ENCODE data around the gene DBNDD1. TPM values are rescaled to one million over a fixed set of nuclear protein-coding genes. Genes with fewer than 3 reads are reported as not detected.
A peak's percentile ranks its signal among the peaks of the same experiment; 100 is the strongest.
"Not testable (repeated sequence)": the region's sequence is repeated elsewhere in the genome, so short reads cannot be mapped to it uniquely, and the experiment has no call there.

The DBNDD1 gene
- polyA plus RNA-seq, 1 of the 3 experiments (the other 2 are of a cell fraction), result 27.9 TPM

GRCh38 chr16:89995475-89996177 lies 23.6 kb downstream of the DBNDD1 start:
- Histone ChIP-seq H3K36me3 (replicated peaks in 1 of 2; ENCODE audit: control insufficient read depth in 1 of 2, insufficient read depth in 2 of 2, low read length in 1 of 2) (peaks cover 40 to 48% of the 10 kb centered on the region in 2 experiments), H4K20me1 (ENCODE audit: insufficient read depth) (peaks cover 21% of the 10 kb centered on the region), H3K27ac (ENCODE audit: low read depth in 2 of 2, low read length in 1 of 2) (peak overlapping the region; percentile 66 to 78), H3F3A (replicated peaks; ENCODE audit: insufficient read depth) (peaks cover 74% of the 10 kb centered on the region)
- H3K27me3 ChIP-seq (ENCODE audit: insufficient read depth); H3K79me2 ChIP-seq (ENCODE audit: insufficient read depth); POLR2A ChIA-PET; H3K9me2 ChIP-seq; H3K4me3 ChIP-seq (ENCODE audit: low read depth in 2 of 2, low read length in 1 of 2); H3K4me2 ChIP-seq; H2AFZ ChIP-seq (ENCODE audit: low read depth); DNase-seq; H3K9ac ChIP-seq; H3K9me3 ChIP-seq; H3K4me1 ChIP-seq (ENCODE audit: control insufficient read depth in 1 of 2, insufficient read depth in 2 of 2, low read depth in 1 of 2, low read length in 1 of 2): not testable (repeated sequence)
- TF ChIP-seq JUND (IDR thresholded peaks at IDR 0.05), result peak; percentile 47
- TF ChIP-seq FOSL2 (IDR thresholded peaks at IDR 0.05; ENCODE audit: borderline replicate concordance, low read depth), result peak; percentile 67; the same call in 1 of the 2 replicates
- WGBS (ENCODE audit: low lambda C conversion rate), result 53% methylated on average over 5 of the region's 7 CpGs
- CTCF ChIA-PET, result interaction anchor here (0.7 kb wide), 1 partner anchor 9 kb away, joined by 3 read pairs; no protein-coding TSS in a partner anchor

- H3K27ac ChIP-seq (ENCODE audit: low read depth in 2 of 2, low read length in 1 of 2), result peak overlapping the region; percentile 66 to 78
- H3K36me3 ChIP-seq (replicated peaks in 1 of 2; ENCODE audit: control insufficient read depth in 1 of 2, insufficient read depth in 2 of 2, low read length in 1 of 2), result peaks cover 42 to 54% of the 10 kb centered on the region in 2 experiments
- H3K27me3 ChIP-seq (ENCODE audit: insufficient read depth); H3K9me2 ChIP-seq; H3K9me3 ChIP-seq; POLR2A ChIA-PET; DNase-seq; H3K9ac ChIP-seq; H2AFZ ChIP-seq (ENCODE audit: low read depth); CTCF ChIA-PET; H3K4me2 ChIP-seq; H3K79me2 ChIP-seq (ENCODE audit: insufficient read depth); H3K4me1 ChIP-seq (ENCODE audit: control insufficient read depth in 1 of 2, insufficient read depth in 2 of 2, low read depth in 1 of 2, low read length in 1 of 2); H3K4me3 ChIP-seq (ENCODE audit: low read depth in 2 of 2, low read length in 1 of 2): not testable (repeated sequence)
- 0 out of 2 replicates have a peak, but pooled peaks have one; percentile 7 for TF ChIP-seq JUND (IDR thresholded peaks at IDR 0.05)
- peak; percentile 3; the same call in 1 of the 2 replicates for TF ChIP-seq FOSL2 (IDR thresholded peaks at IDR 0.05; ENCODE audit: borderline replicate concordance, low read depth)
- peaks cover 21% of the 10 kb centered on the region for H4K20me1 ChIP-seq (ENCODE audit: insufficient read depth)
- peaks cover 74% of the 10 kb centered on the region for H3F3A ChIP-seq (replicated peaks; ENCODE audit: insufficient read depth)
- 53% methylated on average over 6 of the region's 8 CpGs for WGBS (ENCODE audit: low lambda C conversion rate)
Observed at GRCh38 chr16:89994721-89995474, 24.4 kb downstream of the DBNDD1 start.

- TF ChIP-seq GABPA (IDR thresholded peaks at IDR 0.05; ENCODE audit: low read depth), result no peak
- no peak for TF ChIP-seq YY1 (IDR thresholded peaks at IDR 0.05; ENCODE audit: low read depth)
- no peak for TF ChIP-seq FOXM1 (IDR thresholded peaks at IDR 0.05; ENCODE audit: low read depth)
- ChIA-PET POLR2A (no interaction called here), CTCF (no interaction called here)
- WGBS (ENCODE audit: low lambda C conversion rate), result 91% methylated on average over 6 of the region's 7 CpGs
- H3K4me1 ChIP-seq (ENCODE audit: control insufficient read depth in 1 of 2, insufficient read depth in 2 of 2, low read depth in 1 of 2, low read length in 1 of 2), result peaks cover 0 to 4% of the 10 kb centered on the region in 2 experiments; a peak in 1 of 4 replicates
- no peak overlapping the region for H3K9ac ChIP-seq
- peak overlapping the region; percentile 58 to 66 for H3K27ac ChIP-seq (ENCODE audit: low read depth in 2 of 2, low read length in 1 of 2)
- no peaks in the 10 kb centered on the region for H3K79me2 ChIP-seq (ENCODE audit: insufficient read depth)
- no peak overlapping the region for H3K4me2 ChIP-seq
- no peaks in the 10 kb centered on the region for H3K27me3 ChIP-seq (ENCODE audit: insufficient read depth)
- no peak overlapping the region for H3K4me3 ChIP-seq (ENCODE audit: low read depth in 2 of 2, low read length in 1 of 2)
- DNase-seq, result no peak
- H3K9me2 ChIP-seq, result no peaks in the 10 kb centered on the region
- peaks cover 21% of the 10 kb centered on the region for H4K20me1 ChIP-seq (ENCODE audit: insufficient read depth)
- H3K36me3 ChIP-seq (replicated peaks in 1 of 2; ENCODE audit: control insufficient read depth in 1 of 2, insufficient read depth in 2 of 2, low read length in 1 of 2), result peaks cover 42 to 54% of the 10 kb centered on the region in 2 experiments
- H3K9me3 ChIP-seq, result 0 out of 2 replicates have a peak, but pooled peaks cover 6% of the 10 kb centered on the region
- H2AFZ ChIP-seq (ENCODE audit: low read depth), result no peak overlapping the region
- peaks cover 74% of the 10 kb centered on the region for H3F3A ChIP-seq (replicated peaks; ENCODE audit: insufficient read depth)
Observed at GRCh38 chr16:89994389-89994720, 24.9 kb downstream of the DBNDD1 start.

All from SK-N-SH (cell line).